Loucy (cell line): Measurements from ENCODE around the gene TANGO2.

Experiments
- EZH2phosphoT487 ChIP-seq: fragments of 200-600 bp; IDR thresholded peaks from 2 replicates; pipeline ENCODE4 v1.6.1; 2018; ENCODE audit warnings: antibody characterized with exemption, mild to moderate bottlenecking, moderate library complexity, borderline replicate concordance
- TF ChIP-seq, protein P1 (sequence below): fragments of 200-600 bp; sonication (generic); conservative IDR thresholded peaks from 2 replicates; pipeline ENCODE4 v1.5.1; 2014; ENCODE audit warnings: mild to moderate bottlenecking, antibody characterized with exemption, low read length

DNA sequence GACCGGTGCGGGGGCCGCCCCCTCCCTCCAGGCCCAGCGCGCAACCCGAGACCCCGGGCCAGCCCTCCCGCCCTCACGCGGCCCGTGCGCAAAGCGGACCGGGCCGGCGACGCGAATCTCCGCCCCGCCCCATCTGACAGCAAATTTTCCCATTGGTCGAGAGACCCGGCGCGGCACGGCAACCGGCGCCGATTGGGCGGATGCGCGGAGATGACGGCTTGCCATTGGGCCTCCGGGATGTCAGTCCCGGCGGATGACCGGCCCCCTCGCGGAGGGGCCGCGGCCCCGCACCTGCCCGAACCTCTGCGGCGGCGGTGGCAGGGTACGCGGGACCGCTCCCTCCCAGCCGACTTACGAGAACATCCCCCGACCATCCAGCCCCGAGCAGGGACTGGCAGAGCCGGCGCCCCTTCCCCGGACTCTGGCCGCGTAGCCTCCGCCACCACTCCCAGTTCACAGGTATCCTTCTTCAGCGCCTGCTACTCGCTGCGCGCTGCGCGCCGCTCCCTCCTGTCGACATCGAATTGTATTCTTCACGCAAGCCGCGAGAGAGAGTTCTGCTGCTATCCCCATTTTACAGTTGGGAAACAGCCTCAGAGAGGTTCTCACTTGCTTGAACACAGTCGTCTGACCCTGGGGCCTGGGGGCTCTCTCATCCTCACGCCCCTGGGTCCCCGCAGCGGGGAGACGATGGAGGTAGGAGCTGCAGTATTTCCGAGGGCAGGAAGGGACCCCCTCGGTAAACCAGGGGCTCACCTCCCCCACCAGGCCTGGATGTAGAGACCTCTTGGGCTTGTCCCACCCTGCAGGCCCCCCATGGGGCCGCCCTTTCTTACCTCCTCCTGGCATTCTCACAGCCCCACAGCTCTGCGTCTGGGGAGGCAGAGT, 3.9 kb upstream of the TANGO2 start, which contains the start of gene ARVCF:
- TF ChIP-seq, protein P1, sequence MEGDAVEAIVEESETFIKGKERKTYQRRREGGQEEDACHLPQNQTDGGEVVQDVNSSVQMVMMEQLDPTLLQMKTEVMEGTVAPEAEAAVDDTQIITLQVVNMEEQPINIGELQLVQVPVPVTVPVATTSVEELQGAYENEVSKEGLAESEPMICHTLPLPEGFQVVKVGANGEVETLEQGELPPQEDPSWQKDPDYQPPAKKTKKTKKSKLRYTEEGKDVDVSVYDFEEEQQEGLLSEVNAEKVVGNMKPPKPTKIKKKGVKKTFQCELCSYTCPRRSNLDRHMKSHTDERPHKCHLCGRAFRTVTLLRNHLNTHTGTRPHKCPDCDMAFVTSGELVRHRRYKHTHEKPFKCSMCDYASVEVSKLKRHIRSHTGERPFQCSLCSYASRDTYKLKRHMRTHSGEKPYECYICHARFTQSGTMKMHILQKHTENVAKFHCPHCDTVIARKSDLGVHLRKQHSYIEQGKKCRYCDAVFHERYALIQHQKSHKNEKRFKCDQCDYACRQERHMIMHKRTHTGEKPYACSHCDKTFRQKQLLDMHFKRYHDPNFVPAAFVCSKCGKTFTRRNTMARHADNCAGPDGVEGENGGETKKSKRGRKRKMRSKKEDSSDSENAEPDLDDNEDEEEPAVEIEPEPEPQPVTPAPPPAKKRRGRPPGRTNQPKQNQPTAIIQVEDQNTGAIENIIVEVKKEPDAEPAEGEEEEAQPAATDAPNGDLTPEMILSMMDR, result no peak
- no peak for TF ChIP-seq EZH2phosphoT487
